HL-60/S4 (cell line): Measurements from ENCODE around the gene PXK.
"Not testable (repeated sequence)": the region's sequence is repeated elsewhere in the genome, so short reads cannot be mapped to it uniquely, and the experiment has no call there.

Experiments used
- in situ Hi-C: fragments of 300-500 bp; cut with MboI; formaldehyde crosslinking; loops from 2 replicates; pipeline ENCODE4 v1.14.3; 2022; ENCODE audit warnings: low sequenced_read_pairs

The PXK gene

DNA sequence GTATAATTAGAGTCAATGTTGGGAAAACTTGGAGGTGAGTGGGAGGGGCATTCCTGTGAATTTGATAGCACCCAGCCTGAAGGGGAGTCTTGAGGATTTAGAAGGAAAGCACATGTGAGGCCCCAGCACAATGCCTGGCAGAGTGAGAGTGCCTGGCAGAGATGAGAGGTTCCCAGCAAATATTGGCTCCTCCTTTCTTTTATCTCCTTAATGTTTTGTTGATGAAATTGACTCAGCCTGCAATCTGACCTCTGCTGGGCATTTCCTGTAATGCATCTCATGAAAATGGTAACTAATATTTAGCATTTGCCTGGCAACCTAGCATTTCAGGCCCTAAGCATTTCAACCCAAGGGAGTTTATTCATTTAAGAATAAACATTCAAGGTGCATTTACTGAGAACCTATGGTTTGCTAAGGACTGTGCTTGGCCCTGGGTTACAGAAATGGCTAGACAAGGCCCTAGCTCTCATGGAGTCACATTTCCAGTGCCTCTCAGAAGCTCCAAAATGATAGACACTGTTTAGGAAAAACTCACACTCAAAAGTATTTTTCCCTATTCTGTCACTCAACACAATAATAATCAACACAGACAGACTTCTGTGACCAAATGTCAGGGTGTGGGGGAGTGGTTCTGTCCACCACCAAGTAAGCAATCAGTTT lies 82.0 kb downstream of the PXK start:
- in situ Hi-C loops: no loop called here

GRCh38 chr3:58416191-58416590 lies 83.5 kb downstream of the PXK start:
- in situ Hi-C loops: no loop called here

GRCh38 chr3:58417075-58417474 lies 84.4 kb downstream of the PXK start:
- in situ Hi-C loops: no loop called here

GRCh38 chr3:58418227-58418626 lies 85.5 kb downstream of the PXK start:
- in situ Hi-C loops: no loop called here

DNA sequence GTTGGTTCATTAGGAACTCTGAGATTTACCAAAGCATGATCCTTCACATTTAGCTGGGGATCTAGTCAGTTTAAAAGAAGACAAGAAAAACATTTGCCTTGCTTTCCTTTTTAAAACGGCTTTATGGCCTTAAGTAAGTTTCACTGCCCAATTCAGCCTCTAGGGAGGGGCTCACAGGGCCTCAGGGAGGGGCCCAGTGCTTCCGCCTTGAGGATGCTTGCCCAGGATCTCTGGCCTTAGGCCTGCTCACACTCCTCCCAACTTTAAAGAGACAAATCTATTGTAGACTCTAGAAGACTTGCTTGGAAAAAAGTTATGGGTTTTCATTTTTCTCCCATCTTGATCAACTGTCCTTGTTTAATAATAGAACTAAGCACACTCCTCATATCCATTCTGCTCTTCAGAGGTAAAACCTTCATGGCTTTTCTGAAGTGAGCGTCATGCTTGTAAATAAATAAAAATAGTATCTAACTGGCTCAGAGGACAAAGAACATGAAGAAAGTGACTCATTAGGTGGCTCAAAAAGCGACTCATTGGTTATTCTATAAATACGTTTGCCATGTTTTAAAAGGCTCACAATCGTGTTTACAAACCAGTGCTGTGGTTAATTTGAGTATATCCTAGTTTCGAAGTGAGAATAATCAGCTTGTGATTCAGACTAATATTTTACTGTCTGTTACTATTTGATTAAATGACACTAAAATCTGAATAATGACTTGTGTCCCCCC lies 87.3 kb downstream of the PXK start:
- in situ Hi-C loops: no loop called here

GRCh38 chr3:58421004-58421403 lies 88.3 kb downstream of the PXK start:
- in situ Hi-C loops: no loop called here

- in situ Hi-C loops: no loop called here
Measured at GRCh38 chr3:58422756-58423325, 90.1 kb downstream of the PXK start.

DNA sequence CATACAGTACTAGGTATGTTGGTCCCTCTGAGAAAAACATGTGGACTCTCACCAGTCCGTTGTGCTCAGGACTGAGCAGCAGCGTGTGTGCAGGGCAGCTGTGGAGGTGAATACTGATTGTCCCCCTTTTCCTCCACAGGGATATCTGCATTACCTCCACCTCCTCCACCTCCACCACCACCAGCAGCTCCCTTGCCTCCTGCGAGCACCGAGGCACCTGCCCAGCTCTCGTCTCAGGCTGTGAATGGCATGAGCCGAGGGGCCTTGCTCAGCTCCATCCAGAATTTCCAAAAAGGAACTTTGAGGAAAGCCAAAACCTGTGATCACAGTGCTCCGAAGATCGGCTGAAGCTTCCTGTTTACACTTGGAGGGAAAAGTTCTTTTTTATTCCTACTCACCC lies 91.9 kb downstream of the PXK start:
- in situ Hi-C loops: no loop called here

DNA sequence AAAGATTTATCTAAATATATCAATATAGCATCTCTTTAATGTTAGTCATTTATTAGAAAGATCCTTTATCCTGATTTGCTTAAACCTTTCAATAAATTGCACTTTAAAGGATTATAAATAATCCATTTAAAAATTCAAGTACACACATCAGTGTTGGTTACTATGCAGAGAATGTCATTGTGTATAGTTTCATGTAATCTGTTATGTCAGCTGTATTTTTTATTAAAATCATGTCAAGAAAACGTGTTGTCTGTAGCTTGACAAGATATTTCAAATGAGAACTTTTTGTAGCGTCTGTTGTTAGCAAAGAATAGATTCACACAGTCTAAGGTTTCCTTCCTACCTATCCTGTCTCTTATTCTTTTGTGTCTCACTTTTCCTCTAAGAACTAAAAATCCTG lies 93.1 kb downstream of the PXK start:
- in situ Hi-C loops: no loop called here

DNA sequence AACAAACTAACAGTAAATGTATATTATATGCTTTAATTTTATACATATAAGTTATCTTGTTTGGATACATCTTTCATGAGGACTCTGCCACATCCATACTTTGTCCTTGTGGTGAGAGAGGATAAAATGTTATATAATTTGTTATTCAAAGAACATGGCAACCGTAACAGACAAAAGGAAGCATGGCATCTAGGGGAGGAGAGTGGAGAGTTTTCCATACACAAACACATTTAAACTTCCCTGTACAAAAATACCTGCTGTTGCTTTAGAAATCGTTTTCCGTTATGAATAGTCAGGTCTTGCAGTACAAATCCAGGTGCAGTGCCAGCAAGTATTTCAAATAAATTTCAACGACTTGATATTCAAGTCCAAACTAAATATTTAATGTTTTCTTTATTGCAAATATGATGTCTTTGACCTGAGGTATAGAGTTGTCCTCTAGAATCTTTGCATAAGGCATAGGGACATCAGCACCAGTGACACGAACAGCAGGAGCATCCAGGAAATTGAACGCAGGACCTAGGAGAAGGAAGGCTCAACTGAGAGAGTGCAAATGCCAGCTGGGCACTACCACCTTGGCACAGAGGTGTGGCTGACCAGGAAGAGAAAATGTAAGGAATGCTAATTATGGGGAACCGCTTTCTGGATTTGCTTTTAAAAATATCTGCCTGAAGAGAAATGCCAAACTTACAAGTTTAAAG lies 95.1 kb downstream of the PXK start:
- in situ Hi-C loops: no loop called here

DNA sequence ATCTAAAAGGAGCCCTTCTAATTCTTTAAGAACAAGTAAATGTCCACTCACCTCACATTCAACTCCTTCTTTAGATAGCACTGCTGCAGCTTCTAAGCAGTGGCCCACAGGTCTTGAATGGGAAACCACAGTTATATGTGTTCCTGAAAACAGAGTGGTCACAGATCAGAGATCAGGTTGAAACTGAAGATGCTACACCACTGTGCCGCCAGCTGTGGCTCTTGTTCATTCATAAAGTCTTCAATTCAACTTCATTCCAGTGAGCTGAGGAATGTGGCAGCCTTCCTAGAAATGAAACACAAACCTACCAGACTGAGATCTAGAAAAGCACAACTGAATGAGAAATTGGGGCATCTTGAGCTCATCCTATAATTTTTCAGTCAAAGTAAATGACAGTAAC lies 97.0 kb downstream of the PXK start:
- in situ Hi-C loops: no loop called here

DNA sequence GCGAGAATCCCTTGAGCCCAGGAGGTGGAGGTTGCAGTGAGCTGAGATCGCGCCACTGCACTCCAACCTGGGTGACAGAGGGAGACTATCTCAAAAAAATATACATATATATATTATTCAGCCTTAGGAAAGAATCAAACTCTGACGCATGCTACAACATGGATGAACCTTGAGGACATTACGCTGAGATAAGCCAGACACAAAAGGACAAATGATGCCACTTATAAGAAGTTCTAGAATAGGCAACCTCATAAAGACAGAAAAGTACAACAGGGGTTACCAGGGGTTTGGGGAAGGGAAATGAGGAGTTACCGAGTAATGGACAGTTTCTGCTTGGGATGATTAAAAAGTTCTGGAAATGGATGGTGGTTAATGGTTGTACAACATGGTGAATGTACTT lies 100.2 kb downstream of the PXK start:
- in situ Hi-C loops: no loop called here

DNA sequence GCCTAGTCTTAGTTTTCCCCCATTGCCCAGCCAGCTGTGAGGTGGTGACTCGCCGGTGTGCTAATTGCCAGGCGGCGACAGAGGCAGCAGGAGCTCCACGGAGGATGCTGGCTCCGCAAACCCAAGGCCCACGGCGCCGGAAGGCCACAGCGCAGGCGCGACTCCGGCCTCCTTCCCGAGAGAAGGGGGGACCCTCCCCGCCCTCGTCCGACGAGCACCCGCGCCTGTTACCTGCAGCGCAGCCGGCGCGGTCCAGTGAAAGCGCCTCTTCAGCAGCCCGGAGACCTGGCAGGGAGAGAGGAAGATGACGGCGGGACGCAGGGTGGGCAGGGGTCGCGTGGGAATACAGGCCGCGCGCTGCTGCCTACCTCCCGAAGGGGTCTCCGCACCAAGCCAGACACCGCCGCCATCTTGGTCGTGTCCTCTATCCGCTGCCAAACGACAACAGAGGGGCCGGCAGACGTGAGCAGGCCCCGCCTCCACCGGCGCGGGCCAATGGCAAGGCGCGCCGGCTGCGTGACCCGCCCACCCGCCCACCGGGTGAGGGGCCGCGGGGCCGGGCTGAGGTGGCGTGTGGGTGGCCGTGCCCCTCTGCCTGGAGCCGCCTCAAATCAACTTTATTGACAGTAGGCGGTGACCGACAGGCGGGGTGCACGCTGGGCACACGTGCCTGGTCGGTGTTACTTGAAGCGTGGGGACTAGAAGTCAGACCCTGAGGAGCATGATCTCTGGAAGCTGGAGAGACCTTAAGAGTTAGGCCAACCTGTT lies 100.9 kb downstream of the PXK start, which contains the start of gene PDHB:
Gene PDHB (minus strand): TSS at position 433 of the 768 bp plus-strand sequence. CDS start 23 bp downstream, at position 410.
- in situ Hi-C loops: no loop called here

DNA sequence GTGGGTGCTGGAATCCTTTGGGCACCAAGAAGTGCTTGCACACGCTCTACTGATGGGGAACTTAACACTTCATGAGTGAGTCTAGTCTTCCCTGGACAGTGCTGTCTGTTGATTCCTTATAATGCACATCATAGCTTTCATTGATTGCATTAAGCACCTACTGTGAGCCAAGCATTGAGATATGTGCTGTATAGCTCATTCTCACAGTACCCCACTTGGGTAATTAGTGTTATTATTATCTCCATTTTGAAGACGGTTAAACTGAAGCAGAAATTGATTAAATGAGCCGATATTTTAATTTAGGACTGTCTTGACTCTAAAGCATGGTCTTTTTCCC lies 101.4 kb downstream of the PXK start:
- in situ Hi-C loops: no loop called here

DNA sequence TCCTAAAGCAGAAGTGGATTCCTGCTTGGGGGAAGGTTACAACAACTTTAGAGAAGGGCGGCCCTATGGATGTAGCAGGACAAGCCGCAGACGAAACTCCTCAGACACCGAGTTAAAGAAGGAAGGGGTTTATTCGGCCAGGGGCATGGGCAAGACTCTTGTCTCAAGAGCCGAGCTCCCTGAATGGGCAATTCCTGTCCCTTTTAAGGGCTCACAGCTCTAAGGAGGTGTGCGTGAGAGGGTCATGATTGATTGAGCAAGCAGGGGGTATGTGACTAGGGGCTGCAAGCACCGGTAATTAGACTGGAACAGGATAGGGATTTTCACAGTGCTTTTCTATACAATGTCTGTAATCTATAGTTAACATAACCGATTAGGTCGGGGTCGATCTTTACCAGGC lies 101.8 kb downstream of the PXK start:
- in situ Hi-C loops: no loop called here

GRCh38 chr3:58434990-58435389 lies 102.3 kb downstream of the PXK start:
- in situ Hi-C loops: no loop called here

DNA sequence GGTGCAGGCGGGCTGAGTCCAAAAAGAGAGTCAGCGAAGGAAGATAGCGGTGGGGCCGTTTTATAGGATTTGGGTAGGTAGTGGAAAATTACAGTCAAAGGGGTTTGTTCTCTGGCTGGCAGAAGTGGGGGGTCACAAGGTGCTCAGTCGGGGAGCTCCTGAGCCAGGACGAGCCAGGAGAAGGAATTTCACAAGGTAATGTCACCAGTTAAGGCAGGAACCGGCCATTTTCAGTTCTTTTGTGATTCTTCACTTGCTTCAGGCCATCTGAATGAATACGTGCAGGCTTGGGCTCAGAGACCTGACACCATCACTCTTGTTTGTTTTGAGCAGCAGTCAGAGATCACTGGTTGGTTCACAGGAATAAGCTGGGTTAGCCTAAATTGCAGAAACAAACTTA lies 104.6 kb downstream of the PXK start:
- in situ Hi-C loops: not testable (repeated sequence)

GRCh38 chr3:58440996-58441355 lies 108.3 kb downstream of the PXK start:
- in situ Hi-C loops: not testable (repeated sequence)

- in situ Hi-C loops: no loop called here
Measured at GRCh38 chr3:58441514-58442450, 109.1 kb downstream of the PXK start.

GRCh38 chr3:58452176-58452575 lies 119.5 kb downstream of the PXK start:
- in situ Hi-C loops: no loop called here
